ENCODE results near the gene MS4A3. TPM values are rescaled to one million over a fixed set of nuclear protein-coding genes. Genes with fewer than 3 reads are reported as not detected.
"Not testable (repeated sequence)": the region's sequence is repeated elsewhere in the genome, so short reads cannot be mapped to it uniquely, and the experiment has no call there.

The MS4A3 gene
- total and polyA plus RNA-seq, 11 donors: 0.11 to 1.4 TPM; not detected in 9

- no peak overlapping the region for H3K27ac ChIP-seq
- no peaks in the 10 kb centered on the region for H3K36me3 ChIP-seq
- H3K9me3 ChIP-seq: no peaks in the 10 kb centered on the region
- no peak overlapping the region for H3K4me3 ChIP-seq
- no peaks in the 10 kb centered on the region for H3K4me1 ChIP-seq
- TF ChIP-seq CTCF (IDR thresholded peaks at IDR 0.05) (no peak), POLR2A (IDR thresholded peaks at IDR 0.05) (no peak)
- H3K27me3 ChIP-seq: no peaks in the 10 kb centered on the region
- intact Hi-C loops (cut with DNase I): no loop called here
- DNase-seq (no peak), ATAC-seq (no peak)
- 74 to 82% (median 76%) methylated on average over 3 of the region's 3 CpGs for WGBS, 4 donors
These were observed 27.3 kb upstream of the MS4A3 start for GRCh38 chr11:60029015-60029632.

- no peak within 1 kb of the TSS for H3K27ac ChIP-seq
- no peaks in the 10 kb centered on the region for H3K36me3 ChIP-seq
- 76 to 81% (median 80%) methylated on average over 8 of the region's 8 CpGs for WGBS, 4 donors
- DNase-seq: no peak
- no peak for ATAC-seq
- intact Hi-C loops (cut with DNase I): no loop called here
- H3K9me3 ChIP-seq: no peaks in the 10 kb centered on the region
- no peaks in the 10 kb centered on the region for H3K4me1 ChIP-seq
- no peak within 1 kb of the TSS for H3K4me3 ChIP-seq
- peaks cover 0 to 7% (median 0%) of the 10 kb centered on the region in 9 donors for H3K27me3 ChIP-seq
- TF ChIP-seq CTCF (IDR thresholded peaks at IDR 0.05) (no peak), POLR2A (IDR thresholded peaks at IDR 0.05) (no peak)
These were observed 16.4 kb upstream of the MS4A3 start, which contains the start of gene OOSP2 for GRCh38 chr11:60040109-60040508. TSS of gene OOSP2 (plus strand) at chr11:60040409. CDS start at chr11:60040460, 51 bp downstream.

DNA sequence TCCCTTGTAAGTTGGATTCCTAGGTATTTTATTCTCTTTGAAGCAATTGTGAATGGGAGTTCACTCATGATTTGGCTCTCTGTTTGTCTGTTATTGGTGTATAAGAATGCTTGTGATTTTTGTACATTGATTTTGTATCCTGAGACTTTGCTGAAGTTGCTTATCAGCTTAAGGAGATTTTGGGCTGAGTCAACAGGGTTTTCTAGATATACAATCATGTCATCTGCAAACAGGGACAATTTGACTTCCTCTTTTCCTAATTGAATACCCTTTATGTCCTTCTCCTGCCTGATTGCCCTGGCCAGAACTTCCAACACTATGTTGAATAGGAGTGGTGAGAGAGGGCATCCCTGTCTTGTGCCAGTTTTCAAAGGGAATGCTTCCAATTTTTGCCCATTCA is 6.0 kb upstream of the MS4A3 start:
- H3K9me3 ChIP-seq; H3K36me3 ChIP-seq; DNase-seq; H3K4me1 ChIP-seq; H3K27me3 ChIP-seq; H3K4me3 ChIP-seq; intact Hi-C loops (cut with DNase I); ATAC-seq; H3K27ac ChIP-seq: not testable (repeated sequence)

GRCh38 chr11:60050839-60051238 is 5.6 kb upstream of the MS4A3 start:
- DNase-seq; H3K4me3 ChIP-seq; H3K36me3 ChIP-seq; H3K27ac ChIP-seq; H3K9me3 ChIP-seq; H3K4me1 ChIP-seq; H3K27me3 ChIP-seq; intact Hi-C loops (cut with DNase I); ATAC-seq: not testable (repeated sequence)
- 42 to 77% (median 59%) methylated on average over 3 of the region's 3 CpGs for WGBS, 4 donors

GRCh38 chr11:60059052-60059451 is 2.6 kb downstream of the MS4A3 start:
- Histone ChIP-seq H3K4me1 (peaks cover 0 to 3% (median 0%) of the 10 kb centered on the region in 12 donors), H3K4me3 (no peak overlapping the region), H3K36me3 (no peaks in the 10 kb centered on the region), H3K27ac (no peak overlapping the region), H3K9me3 (peaks cover 0 to 4% (median 0%) of the 10 kb centered on the region in 12 donors), H3K27me3 (no peaks in the 10 kb centered on the region)
- no peak for TF ChIP-seq CTCF (IDR thresholded peaks at IDR 0.05)
- TF ChIP-seq POLR2A (IDR thresholded peaks at IDR 0.05): no peak
- intact Hi-C loops (cut with DNase I): no loop called here
- DNase-seq: no peak
- 79 to 86% (median 80%) methylated on average over 3 of the region's 3 CpGs for WGBS, 4 donors
- ATAC-seq: no peak
